Esophagus squamous epithelium (tissue), 4 donors: ENCODE results near the gene PADI3.

Source experiments
- CTCF ChIP-seq, 6 experiments: fragments of 450-650 bp in 4 of 6; fragments of 200-600 bp in 2 of 6; sonication (generic) in 2 of 6; IDR thresholded peaks; one replicate each; pipeline ENCODE4 v1.5.1; 2016 to 2019; ENCODE audit warnings: antibody characterized with exemption in 6 of 6, mild to moderate bottlenecking in 4 of 6, moderate library complexity in 4 of 6
- POLR2A ChIP-seq, 4 donors: fragments of 450-650 bp; IDR thresholded peaks; one replicate each; pipeline ENCODE4 v1.6.1; 2017; ENCODE audit warnings: antibody characterized with exemption in 4 of 4, mild to moderate bottlenecking in 4 of 4, moderate library complexity in 3 of 4

GRCh38 chr1:17230106-17230505, 18.8 kb upstream of the PADI3 start:
- TF ChIP-seq POLR2A (IDR thresholded peaks at IDR 0.05) (no peak), CTCF (IDR thresholded peaks at IDR 0.05) (no peak)
